ENCODE measurements around the gene EFEMP2. TPM values are rescaled to one million over a fixed set of nuclear protein-coding genes. Genes with fewer than 3 reads are reported as not detected.
A peak's percentile ranks its signal among the peaks of the same experiment; 100 is the strongest.

Gene EFEMP2
- total RNA-seq = 54.1 and 62.0 TPM in 2 replicates

GRCh38 chr11:65872586-65873317 lies at the start of gene EFEMP2:
Gene EFEMP2, minus strand, starts transcription at chr11:65872800. Its CDS starts 446 bp downstream, at chr11:65872354.
- Histone ChIP-seq H3K36me3 (ENCODE audit: control insufficient read depth, insufficient read depth, low read length) (peaks cover 4% of the 10 kb centered on the region), H3K27me3 (ENCODE audit: control insufficient read depth, insufficient read depth, low read length) (no peaks in the 10 kb centered on the region), H3K4me3 (ENCODE audit: low read depth, low read length) (peak within 1 kb of the TSS; percentile 72)
- no peak for TF ChIP-seq CTCF (IDR thresholded peaks at IDR 0.05; ENCODE audit: insufficient read depth, low read length, poor library complexity, severe bottlenecking)
- no peak for DNase-seq (ENCODE audit: low read depth)

GRCh38 chr11:65921876-65922275 lies 49.3 kb upstream of the EFEMP2 start:
- Histone ChIP-seq H3K27me3 (ENCODE audit: control insufficient read depth, insufficient read depth, low read length) (no peaks in the 10 kb centered on the region), H3K36me3 (ENCODE audit: control insufficient read depth, insufficient read depth, low read length) (no peaks in the 10 kb centered on the region), H3K4me3 (ENCODE audit: low read depth, low read length) (no peak overlapping the region)
- TF ChIP-seq CTCF (IDR thresholded peaks at IDR 0.05; ENCODE audit: insufficient read depth, low read length, poor library complexity, severe bottlenecking) = no peak
- no peak for DNase-seq (ENCODE audit: low read depth)

GRCh38 chr11:65921033-65921555 lies 48.5 kb upstream of the EFEMP2 start:
- no peak for TF ChIP-seq CTCF (IDR thresholded peaks at IDR 0.05; ENCODE audit: insufficient read depth, low read length, poor library complexity, severe bottlenecking)
- H3K36me3 ChIP-seq (ENCODE audit: control insufficient read depth, insufficient read depth, low read length) = no peaks in the 10 kb centered on the region
- H3K27me3 ChIP-seq (ENCODE audit: control insufficient read depth, insufficient read depth, low read length) = no peaks in the 10 kb centered on the region
- no peak overlapping the region for H3K4me3 ChIP-seq (ENCODE audit: low read depth, low read length)
- no peak for DNase-seq (ENCODE audit: low read depth)

GRCh38 chr11:65920372-65920802 lies 47.8 kb upstream of the EFEMP2 start:
- no peak for TF ChIP-seq CTCF (IDR thresholded peaks at IDR 0.05; ENCODE audit: insufficient read depth, low read length, poor library complexity, severe bottlenecking)
- Histone ChIP-seq H3K27me3 (ENCODE audit: control insufficient read depth, insufficient read depth, low read length) (no peaks in the 10 kb centered on the region), H3K4me3 (ENCODE audit: low read depth, low read length) (peak overlapping the region; percentile 88), H3K36me3 (ENCODE audit: control insufficient read depth, insufficient read depth, low read length) (no peaks in the 10 kb centered on the region)
- no peak for DNase-seq (ENCODE audit: low read depth)

DNA sequence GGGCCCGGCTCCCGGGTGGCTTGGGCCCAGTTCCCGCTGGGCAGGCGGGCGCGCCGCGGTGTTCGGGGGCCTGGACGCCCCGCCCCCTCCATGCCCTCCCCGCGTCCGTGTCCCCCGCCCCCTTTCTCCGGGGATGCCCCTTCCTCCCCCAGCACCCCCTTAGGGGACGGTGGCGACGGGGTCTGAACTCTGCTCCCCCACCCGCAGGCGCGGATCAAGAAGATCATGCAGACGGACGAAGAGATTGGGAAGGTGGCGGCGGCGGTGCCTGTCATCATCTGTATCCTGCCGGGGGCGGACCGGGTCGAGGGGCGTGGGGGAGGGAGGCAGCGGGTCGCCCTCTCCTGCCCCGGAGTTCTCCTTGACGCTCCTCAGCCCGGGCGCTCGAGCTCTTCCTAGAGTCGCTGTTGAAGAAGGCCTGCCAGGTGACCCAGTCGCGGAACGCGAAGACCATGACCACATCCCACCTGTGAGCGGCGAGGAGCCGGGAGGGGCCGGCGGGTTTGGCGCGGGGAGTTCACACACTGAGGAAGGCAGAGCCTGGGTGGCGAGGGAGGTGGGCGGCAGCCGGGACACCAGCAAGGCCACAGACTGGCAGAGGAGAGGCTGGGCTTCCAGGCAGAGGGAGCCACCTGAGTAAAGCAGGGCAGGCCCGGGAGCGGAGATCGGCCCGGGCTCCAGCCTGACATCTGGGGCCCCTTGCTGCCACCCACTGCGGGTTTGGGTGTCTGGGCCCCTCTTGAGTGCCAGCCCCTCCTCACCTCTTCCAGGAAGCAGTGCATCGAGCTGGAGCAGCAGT lies 47.2 kb upstream of the EFEMP2 start:
- no peak for DNase-seq (ENCODE audit: low read depth)
- Histone ChIP-seq H3K36me3 (ENCODE audit: control insufficient read depth, insufficient read depth, low read length) (no peaks in the 10 kb centered on the region), H3K27me3 (ENCODE audit: control insufficient read depth, insufficient read depth, low read length) (no peaks in the 10 kb centered on the region), H3K4me3 (ENCODE audit: low read depth, low read length) (peak overlapping the region; percentile 88)
- TF ChIP-seq CTCF (IDR thresholded peaks at IDR 0.05; ENCODE audit: insufficient read depth, low read length, poor library complexity, severe bottlenecking) = no peak
